DMS 273 (cell line): Measurements from ENCODE around the gene SVIL.
"Not testable (repeated sequence)": the region's sequence is repeated elsewhere in the genome, so short reads cannot be mapped to it uniquely, and the experiment has no call there.

Experiments used
- DNase-seq: peaks from one replicate; lab custom pipeline; 2025; ENCODE audit not compliant: unreplicated experiment; lab: John Stamatoyannopoulos, UW

Gene SVIL

DNA sequence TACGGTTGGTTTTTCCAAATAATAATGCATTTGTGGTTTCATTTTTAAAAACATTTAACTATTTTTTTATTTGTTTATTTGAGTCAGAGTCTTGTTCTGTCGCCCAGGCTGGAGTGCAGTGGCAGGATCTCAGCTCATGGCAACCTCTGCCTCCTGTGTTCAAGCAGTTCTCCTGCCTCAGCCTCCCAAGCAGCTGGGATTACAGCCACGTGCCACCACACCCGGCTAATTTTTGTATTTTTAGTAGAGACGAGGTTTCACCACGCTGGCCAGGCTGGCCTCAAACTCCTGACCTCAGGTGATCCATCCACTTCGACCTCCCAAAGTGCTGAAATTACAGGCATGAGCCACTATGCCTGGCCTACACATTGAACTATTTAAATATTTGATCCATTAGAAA, 28.1 kb downstream of the SVIL start:
- DNase-seq, result not testable (repeated sequence)

DNA sequence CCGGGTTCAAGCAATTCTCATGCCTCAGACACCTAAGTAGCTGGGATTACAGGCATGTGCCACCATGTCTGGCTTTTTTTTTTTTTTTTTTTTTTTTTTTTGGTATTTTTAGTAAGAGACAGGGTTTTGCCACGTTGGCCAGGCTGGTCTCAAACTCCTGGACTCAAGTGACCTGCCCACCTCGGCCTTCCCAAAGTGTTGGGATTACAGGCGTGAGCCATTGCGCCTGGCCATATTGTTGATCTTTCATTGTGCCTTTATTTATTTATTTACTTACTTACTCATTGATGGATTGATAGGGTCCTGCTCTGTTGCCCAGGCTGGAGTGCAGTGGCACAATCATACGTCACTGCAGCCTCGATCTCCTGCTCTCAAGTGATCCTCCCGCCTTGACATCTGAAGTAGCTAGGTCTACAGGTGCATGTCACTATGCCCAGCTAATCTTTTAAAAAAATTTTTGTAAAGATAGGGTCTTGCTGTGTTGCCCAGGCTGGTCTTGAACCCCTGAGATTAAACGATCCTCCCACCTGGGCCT, 30.4 kb downstream of the SVIL start:
- DNase-seq, result no peak

DNA sequence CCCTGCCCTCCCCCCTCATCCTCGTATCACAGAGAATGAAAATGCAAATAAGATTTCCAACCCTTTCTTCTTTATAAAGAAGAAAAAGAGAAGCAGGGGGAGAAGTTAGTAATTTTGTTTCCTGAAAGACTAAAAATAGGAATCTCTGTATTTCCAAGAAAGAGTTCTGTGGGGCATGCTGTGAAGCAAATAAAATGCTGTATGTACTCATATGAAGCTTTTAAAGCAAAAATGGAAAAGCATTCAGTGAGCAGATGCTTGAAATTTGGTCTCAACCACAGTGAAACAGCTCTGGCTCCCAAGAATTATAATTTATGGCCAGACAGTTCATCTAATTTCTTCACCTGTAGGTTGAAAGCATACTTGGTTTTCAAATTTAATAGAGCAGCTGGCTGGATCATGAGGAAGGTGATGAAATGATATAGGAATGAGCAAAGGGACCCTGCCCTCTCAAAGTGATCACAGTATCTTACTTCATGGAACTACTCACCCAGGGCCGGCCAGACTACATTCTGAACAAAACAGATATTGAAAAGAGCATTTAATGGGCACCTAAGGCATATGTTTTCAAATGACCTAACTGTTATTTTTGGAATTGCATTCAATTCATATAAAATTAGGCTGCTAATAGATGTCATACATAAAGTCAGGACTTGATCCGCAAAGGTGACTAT, 31.4 kb downstream of the SVIL start:
- DNase-seq, result no peak

DNA sequence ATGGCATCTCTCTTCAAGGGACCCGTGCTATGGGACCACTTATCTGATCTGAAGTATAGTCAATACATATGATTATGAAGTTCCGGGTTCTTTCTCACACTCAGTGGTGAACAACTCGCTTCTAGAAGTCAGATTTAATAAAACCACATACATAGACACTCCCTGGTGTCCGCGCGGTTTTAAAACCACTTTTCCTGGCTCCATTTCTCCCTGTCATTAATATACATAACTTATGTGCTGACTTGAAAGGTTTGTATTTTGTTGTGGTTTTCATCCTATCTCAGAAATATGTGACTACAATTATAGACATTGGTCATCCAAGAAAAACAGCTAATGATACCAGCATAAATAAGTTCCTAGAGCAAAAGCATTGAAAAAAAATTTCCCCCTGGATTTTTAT, 34.0 kb downstream of the SVIL start:
- no peak for DNase-seq

DNA sequence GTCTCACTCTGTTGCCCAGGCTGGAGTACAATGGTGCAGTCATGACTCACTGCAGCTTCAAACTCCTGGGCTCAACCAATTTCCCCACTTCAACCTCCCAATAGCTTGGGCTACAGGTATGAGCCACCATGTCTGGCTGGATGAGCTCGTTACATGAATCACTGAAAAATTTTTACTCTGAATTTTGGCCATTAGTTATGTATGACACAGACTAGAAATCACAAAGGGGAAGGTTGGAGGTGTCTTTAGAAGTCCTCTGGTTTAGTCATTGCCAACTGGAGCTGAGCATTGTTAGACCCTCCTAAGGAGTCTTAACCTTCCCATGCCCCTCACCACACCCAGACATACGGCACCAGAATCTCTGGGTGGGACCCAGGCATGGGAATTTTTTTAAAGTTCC, 34.7 kb downstream of the SVIL start:
- no peak for DNase-seq

DNA sequence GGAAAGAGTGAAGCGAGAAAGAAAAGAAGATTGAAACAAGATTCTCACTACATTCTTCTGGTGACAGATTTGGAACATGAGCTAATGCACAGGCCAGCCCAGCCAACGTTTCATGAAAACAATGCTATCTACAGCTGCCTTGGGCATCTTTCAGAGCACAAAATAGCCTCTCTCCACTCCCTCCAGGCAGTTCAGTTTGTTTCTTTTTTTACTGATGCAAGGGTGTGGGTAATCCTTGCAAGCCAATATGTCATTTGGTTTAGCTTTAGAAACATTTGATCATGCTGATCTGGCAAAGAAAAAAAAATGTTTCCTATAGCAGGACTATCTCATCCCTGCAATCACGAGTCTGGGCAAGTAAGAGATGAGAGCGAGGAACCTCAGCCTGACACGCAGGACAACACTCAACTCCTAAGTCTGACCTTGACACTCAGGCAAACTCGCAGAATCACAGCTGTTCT, 35.9 kb downstream of the SVIL start:
- DNase-seq, result no peak

DNA sequence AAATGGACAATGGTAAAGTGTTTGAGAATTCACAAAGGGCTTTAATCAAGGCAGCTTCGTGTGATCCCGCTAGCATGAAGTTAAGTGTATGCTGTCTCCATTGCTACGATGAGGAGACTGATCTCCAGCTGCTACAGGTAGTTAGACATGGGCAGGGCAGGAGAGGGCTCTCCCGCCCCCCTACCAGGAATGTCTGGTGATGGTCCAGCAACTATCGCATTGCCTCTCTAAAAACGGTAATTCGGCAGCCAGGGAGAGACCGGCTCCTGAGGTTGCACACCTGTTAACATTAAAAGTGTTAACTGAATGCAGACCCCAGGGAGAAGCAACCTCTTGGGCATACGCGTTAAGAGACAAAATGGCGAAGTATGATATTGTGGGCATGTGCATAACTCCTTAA, 37.9 kb downstream of the SVIL start:
- DNase-seq, result no peak

DNA sequence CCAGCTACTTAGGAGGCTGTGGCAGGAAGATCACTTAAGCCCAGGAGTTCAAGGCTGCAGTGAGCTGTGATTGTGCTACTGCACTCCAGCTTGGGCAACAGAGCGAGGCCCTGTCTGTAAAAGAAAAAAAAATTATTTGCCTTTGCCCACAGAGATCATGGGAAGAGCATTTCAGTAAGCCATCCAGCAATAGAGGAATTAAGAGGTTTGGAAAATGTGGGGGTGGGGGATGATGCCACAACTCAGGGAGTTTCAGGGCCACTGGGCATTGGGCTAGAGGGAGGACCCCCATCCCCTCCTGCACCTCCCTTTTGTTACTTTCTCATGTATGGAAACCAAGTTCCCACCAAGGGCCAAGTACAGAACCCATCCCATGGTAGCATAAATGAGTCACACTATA, 38.4 kb downstream of the SVIL start:
- DNase-seq, result no peak

DNA sequence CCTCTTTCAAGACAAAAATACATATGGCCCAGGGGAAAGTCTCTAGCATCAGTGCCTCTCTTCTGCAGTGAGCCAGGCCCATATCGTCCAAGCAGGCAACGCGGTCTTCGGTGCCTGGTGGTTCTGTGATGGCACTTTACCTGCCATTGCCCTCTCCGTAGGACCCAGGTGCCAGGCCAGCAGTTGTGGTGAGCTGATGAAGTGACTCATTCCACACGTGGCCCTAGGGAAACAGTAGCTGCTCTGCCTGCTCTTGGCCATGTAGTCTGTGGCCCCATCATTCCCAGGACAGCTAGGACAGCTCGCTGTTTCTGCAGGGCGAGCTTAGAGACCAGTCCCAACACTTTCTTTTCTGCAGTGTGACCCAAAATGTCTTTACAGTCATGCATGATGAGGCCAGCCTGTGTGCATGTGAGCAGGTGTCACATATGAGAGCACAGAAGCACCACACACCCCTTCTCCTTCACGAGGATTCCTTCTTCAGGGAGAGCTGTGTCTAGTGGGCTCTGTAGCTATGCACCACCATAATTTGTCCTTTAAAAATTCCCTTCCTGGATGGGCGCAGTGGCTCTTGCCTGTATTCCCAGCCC, 39.0 kb downstream of the SVIL start:
- DNase-seq, result no peak

DNA sequence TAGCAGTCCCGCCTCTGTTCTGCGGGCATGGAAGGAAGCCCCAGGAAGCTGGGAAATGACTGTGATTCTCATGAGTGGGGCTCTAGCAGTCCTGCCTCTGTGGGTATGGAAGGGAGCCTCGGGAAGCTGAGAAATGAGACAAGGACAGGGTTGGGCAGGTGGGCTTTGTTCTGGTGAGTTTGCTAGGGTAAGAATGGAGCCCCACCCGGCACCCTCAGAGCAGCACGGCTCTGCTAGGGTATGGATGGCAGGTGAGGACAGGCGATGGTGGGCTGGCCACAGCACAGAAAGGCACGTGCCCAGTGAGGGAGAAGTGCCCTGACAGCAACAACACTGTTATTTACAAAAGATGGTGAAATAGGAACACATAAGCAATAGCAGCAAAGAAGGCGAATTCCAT, 39.6 kb downstream of the SVIL start:
- no peak for DNase-seq

DNA sequence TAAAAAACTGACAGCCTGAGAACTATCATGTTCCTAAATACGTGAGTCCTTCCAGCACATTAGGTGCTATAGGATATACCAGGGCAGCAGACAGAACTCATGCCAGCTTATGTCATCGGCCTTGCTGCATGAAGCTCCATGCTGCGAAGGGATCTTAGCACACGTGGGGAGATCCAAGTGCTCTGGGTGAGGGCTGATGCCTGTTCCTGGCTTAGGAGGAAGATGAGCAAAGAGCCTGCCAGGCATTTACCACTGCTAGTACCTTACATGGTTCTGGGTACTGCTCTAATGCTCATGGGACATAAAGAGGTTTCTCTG, 43.2 kb downstream of the SVIL start:
- DNase-seq, result no peak

DNA sequence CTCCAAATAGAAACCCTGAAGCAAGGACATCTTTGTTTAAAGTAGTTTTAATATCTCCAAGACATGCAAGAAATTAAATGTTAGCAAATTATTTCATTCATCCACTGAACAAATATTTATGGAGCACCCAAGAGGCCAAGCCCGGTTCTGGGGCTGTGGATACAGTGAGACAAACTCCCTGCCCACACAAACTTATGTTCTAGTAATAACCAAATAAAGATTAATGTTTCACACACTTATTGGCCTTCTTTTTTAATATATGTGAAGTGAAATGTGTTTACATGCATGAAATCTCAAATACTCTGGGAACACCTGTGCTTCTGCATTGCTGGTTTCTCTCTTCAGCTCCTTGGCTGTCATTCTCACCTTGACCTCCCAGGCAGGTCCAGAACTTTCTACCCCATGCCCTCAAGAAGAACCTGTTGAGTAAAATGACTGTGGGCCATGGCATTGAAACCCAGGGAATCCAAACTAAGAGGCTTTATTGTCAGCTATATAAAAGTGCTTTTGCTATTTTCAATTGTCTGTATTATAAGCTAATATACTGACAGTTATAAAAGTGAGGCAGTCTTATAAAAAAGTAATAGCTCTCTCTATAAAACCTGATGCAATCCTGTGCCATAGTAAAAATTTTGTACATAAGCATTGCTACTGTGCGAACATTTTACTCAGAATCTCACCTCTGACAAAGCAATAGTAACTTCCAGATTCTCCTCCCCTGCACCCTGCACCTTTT, 43.7 kb downstream of the SVIL start:
- DNase-seq, result no peak

DNA sequence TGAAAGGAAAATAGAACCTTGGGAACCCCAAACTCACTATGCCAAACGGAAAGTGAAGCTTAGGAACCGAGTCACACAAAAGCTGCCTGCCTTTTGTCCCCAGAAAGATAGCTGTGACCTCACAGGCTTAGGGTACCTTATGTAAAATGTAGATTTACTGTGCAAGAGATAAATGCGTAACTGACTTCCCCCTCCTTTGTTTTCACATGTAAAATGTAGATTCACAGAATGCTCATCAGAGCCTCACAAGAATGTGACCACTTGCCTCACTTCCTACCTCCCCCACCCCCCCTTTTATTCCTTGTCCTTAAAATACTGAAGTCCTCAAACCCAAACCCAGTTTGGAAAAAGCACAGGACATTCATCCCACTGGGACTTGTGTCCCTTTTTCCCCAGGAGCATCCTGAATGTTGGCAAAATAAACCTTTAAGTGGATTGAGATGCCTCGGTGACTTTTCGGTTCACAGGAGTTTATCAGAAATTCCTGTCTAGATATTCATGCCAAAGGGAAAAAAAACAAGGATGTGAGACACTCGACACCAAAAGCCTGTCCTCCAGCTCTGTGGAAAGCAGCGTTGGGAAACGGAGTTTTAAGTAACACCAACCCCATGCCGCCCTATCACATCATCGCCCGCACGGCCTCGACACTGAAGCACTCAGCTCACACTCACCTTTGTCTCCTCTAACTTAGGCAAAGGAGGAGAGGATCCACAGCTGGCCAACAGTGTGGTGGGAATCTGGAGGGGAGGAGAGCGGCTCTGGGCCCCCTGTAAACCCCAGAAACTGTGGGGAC, 45.9 kb downstream of the SVIL start:
- DNase-seq, result no peak

DNA sequence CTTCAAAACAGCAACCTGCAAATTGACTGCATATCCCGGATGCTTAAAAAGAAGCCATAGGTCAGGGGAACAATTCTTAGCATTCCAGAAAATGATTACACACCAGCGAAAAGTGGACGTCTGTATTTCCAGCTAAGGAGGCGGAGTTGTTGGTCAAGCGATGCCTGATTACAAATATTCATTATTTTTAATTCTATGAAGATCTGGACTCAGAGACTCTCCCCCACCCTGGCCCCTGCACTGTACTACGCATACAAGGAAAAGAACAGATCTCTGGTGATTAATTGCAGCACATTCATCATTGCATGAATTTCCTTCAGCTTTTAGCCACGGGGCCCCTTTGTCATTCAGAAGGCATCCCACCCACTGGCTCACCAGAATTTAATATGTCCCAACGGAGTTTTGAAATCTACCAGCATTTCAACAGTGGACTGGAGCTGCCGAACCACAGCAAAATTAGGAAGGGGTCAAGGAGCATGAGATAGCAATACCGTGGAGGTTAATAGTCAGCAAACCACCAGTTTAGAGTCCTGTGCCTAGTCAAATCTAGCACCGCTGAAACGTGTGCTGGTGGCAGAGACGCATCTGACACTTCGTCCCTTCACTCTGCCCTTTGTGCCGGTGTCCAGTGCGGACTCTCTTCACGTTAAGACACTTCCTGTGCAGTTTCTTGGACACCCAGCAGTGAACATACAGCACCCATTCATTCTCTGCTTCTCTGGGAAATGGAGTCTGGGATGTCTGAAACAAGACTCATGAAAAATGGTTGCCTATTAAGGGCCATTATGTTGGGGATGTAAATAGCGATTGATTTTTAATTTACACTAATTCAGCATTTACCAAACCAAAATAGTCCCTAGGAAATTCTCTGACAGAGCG, 46.8 kb downstream of the SVIL start:
- not testable (repeated sequence) for DNase-seq

DNA sequence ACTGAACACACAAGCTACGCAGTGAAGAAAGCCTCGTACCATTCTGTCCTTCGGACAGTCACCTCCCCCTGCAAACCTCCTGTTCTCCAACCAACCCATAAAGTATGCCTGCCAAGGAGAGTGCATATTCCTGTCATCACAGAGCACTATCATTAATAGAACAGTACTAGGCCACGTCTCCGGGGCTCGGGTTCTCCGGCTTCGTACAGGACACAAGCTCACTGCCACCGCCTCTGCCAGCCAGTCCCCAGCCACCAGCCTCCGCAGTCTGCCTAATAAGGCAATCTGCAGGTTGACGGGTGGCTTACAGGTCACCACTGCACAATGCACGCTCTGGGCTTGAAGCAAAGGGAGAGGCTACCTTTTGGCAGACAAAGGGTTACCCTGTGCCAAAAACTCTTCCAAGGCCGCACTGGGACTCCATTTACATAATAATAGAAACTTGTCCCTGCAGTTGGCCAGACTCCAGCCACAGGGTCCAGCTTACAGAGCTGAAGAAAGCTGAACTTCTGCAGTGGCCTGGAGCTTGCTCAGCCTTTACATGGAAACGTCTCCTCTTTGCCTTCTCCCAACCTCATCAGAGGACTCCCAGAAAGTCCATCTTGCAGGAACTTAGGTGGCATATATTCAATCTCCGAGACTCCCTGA, 47.5 kb downstream of the SVIL start:
- DNase-seq, result not testable (repeated sequence)

DNA sequence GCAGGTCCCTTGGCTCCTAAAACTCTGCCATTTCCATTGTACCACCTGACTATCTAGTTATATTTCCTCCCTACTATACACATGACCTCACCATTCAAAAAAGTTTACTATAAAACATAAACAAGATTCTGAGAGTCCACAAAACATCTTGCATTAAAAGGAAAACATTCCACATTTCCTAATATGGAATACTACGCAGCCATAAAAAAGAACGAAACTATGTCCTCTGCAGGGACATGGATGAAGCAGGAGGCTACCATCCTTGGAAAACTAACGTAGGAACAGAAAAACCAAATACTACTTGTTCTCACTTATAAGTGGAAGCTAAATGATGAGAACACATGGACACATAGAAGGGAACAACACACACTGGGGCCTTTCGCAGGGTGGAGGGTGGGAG, 48.3 kb downstream of the SVIL start:
- no peak for DNase-seq

DNA sequence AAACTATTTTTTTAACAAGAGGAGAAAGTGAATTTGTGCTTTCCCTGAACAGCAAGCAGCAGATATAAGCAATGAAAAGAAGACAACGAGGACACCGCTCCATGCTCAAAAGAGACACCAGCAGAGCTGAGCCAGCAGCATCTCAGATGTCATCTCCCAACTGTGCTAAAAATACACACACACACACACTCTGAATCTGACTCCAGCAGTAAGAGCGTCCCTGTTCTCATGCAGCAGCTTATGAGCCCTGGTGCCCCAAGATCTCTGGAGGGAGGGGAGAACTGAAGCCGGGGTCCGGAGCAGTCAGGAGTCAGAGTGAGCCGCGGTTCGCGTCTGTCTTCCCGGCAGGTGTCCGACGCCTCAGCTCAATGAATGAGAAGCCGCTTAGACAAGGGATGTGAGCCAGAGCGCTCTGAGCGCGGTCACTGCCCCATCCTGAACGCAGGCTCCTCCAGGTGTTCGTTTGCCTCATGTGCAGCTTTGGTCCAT, 49.2 kb downstream of the SVIL start:
- no peak for DNase-seq

DNA sequence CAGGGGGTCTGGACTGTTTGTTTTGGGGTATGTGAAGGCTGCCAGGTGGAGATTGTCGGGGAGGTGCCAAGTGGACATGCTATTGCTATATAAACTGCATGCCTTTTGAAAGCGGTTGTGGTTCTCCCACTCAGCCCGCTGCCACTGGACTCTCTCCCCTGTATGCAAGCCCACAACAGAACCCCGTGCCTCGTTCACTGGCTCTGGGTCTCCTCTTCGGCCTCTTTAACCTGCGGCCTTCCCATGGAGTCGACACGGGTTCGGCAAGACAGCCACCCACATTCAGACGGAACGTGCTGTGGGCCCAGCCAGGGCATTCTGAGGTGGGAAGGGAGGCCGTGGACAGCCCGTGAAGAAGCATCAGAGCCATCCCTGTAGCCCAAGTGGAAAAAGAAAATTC, 50.3 kb downstream of the SVIL start:
- no peak for DNase-seq

DNA sequence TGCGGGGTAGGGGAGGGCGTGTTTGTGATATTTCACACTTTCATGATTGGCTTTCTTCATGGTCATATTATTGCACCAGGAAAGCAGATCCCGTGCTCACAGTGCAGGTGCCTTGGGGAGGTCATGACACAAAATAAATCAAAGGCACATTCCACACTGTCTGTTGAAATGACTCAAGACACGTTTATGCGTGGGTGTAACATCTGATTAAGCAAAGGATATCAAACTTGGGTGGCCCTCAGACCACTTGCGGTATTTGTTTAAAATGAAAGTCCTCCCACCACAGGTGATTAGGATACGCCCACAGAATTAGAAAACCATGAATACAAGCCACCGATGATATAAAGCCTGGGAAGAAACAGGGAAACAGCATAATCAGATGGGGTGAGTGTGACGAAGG, 51.1 kb downstream of the SVIL start:
- DNase-seq, result no peak

DNA sequence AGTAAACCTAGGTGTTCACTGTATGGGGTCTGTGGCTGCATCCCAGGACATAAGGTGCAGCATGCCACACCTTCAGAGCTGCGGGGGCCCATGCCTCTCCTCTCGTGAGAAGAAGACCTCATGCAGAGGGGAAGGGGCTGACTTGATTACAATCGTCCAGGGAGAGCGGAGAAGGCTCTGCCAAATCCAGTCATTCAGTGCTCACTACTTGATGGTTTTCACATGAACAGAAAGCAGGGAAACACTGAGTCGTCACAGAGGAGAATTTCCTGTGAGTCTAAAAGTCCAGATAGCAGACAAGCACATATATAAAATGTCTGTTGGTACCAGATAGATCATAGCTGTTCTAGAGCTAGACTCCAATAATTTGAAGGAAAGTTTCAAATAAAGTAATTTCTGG, 52.0 kb downstream of the SVIL start:
- DNase-seq, result not testable (repeated sequence)
